Esophagus (tissue), 2 donors: Measurements from ENCODE around the gene KBTBD4. TPM values are rescaled to one million over a fixed set of nuclear protein-coding genes. Genes with fewer than 3 reads are reported as not detected.

Experiments
- H3K27ac ChIP-seq, 2 donors: one replicate each; pipeline ENCODE4 v1.5.1; 2013; ENCODE audit warnings: low read depth in 2 of 2, mild to moderate bottlenecking in 2 of 2, inconsistent platforms in 1 of 2, low read length in 1 of 2, moderate library complexity in 1 of 2
- H3K27me3 ChIP-seq, 2 donors: one replicate each; pipeline ENCODE4 v1.6.1; 2013; ENCODE audit warnings: low read length in 2 of 2, control low read depth in 1 of 2, mild to moderate bottlenecking in 1 of 2; ENCODE audit not compliant: insufficient read depth in 2 of 2, control insufficient read depth in 1 of 2
- H3K36me3 ChIP-seq, 2 donors: one replicate each; pipeline ENCODE4 v1.6.1; 2013; ENCODE audit warnings: low read length in 1 of 2; ENCODE audit not compliant: control insufficient read depth in 2 of 2, insufficient read depth in 2 of 2
- H3K4me1 ChIP-seq, 2 donors: one replicate each; pipeline ENCODE4 v1.6.1; 2013; ENCODE audit warnings: low read length in 1 of 2; ENCODE audit not compliant: control insufficient read depth in 2 of 2, insufficient read depth in 2 of 2
- H3K4me3 ChIP-seq, 2 donors: one replicate each; pipeline ENCODE4 v1.5.1; 2013; ENCODE audit warnings: low read length in 2 of 2, mild to moderate bottlenecking in 2 of 2, low read depth in 1 of 2, moderate library complexity in 1 of 2
- H3K9me3 ChIP-seq, 2 donors: one replicate each; pipeline ENCODE4 v1.6.1; 2013; ENCODE audit warnings: mild to moderate bottlenecking in 2 of 2, low read depth in 1 of 2, low read length in 1 of 2, moderate library complexity in 1 of 2; ENCODE audit not compliant: control insufficient read depth in 2 of 2, insufficient read depth in 1 of 2
- WGBS, 2 donors: extraction: QIAGEN DNeasy Blood & Tissue Kit; methylation state at CpG; one replicate each; pipeline ENCODE4 v1.1.7; 2013; 5-methylcytosine and 5-hydroxymethylcytosine counted together
- polyA plus RNA-seq, 2 donors: library from polyadenylated mRNA; stranded (reverse); fragments of 200-250 nt; gene quantifications; one replicate each; pipeline ENCODE4 v1.2.3, GENCODE V29; 2013
- donor health status: healthy with polysubstance abuse.
- donor health status: Bipolar disorder and iron deficiency.

Gene KBTBD4
- polyA plus RNA-seq, 2 donors = 3.6 to 10.2 TPM

DNA sequence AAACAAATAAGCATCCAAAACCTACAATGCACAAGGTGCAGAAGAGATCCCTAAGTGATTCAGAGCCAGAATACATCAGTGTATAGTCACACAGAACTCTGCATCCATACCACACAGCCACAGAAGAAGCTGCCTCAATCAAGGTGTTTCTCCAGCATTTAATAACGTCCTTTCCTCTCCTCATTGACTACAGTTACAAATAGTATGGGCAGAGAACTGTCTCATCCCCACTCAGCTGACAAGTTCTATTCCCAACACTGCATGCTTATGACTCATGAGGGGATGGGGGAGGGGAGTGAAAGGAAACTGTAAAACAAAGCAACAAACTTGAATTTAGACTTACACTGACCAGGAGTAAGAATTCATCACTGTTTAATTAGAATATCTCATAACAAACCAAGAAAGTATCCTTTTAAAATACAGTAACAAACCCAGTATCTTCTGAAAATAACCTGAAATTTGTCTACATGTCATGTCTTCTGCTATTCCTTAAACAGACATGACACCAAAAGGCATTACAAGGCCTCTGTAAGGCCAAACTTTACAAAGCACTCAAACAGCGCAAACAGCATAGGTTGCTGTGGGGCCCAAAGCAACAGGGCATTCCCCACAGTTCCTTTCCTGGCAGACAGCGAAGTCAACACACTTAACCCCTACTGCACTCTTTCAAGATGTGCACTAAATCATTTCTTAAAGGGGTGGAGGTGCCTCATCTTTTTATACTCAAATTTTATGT, 55.1 kb downstream of the KBTBD4 start:
- peak overlapping the region; percentile 62 to 69 for H3K27ac ChIP-seq
- H3K27me3 ChIP-seq = no peaks in the 10 kb centered on the region
- 12 to 13% methylated on average over 3 of the region's 3 CpGs for WGBS, 2 donors
- H3K36me3 ChIP-seq = no peaks in the 10 kb centered on the region
- peaks cover 0 to 3% of the 10 kb centered on the region in 2 donors for H3K4me1 ChIP-seq
- no peak overlapping the region for H3K4me3 ChIP-seq
- H3K9me3 ChIP-seq = no peaks in the 10 kb centered on the region

Other genes starting within 250 kb of the KBTBD4 start
- gene MYBPC3, start 226.3 kb downstream of the KBTBD4 start, polyA plus RNA-seq = under 1 TPM; 0.04 to 0.08 TPM
- 1 to 10 TPM; 3.9 to 6.8 TPM for gene SPI1, start 200.4 kb downstream of the KBTBD4 start, polyA plus RNA-seq
- gene SLC39A13, start 170.4 kb downstream of the KBTBD4 start, polyA plus RNA-seq = 10 to 100 TPM; 14.3 to 21.1 TPM
- 100 to 1,000 TPM in 1 of 2 donors, 10 to 100 TPM in 1; 90.3 to 137 TPM for gene PSMC3, start 152.5 kb downstream of the KBTBD4 start, polyA plus RNA-seq
- gene RAPSN, start 129.8 kb downstream of the KBTBD4 start, polyA plus RNA-seq = under 1 TPM; 0.13 to 0.16 TPM
- gene CELF1, start 25.8 kb downstream of the KBTBD4 start, polyA plus RNA-seq = 10 to 100 TPM; 18.7 to 24.7 TPM
- 10 to 100 TPM; 38.2 to 50.7 TPM for gene PTPMT1, start 13.4 kb downstream of the KBTBD4 start, polyA plus RNA-seq
- 100 to 1,000 TPM; 126 to 151 TPM for gene NDUFS3, start 104 bp upstream of the KBTBD4 start, polyA plus RNA-seq
- gene FAM180B, start 7.7 kb upstream of the KBTBD4 start, polyA plus RNA-seq = under 1 TPM in 1 of 2 donors, not detected in 1; 0.02 TPM
- gene C1QTNF4, start 15.4 kb upstream of the KBTBD4 start, polyA plus RNA-seq = under 1 TPM; 0.28 to 0.47 TPM
- gene MTCH2, start 63.6 kb upstream of the KBTBD4 start, polyA plus RNA-seq = 10 to 100 TPM; 30.5 to 85.7 TPM
- 1 to 10 TPM in 1 of 2 donors, under 1 TPM in 1; 0.69 to 1.7 TPM for gene AGBL2, start 136.4 kb upstream of the KBTBD4 start, polyA plus RNA-seq
- 10 to 100 TPM; 35.3 to 41.2 TPM for gene FNBP4, start 188.4 kb upstream of the KBTBD4 start, polyA plus RNA-seq